ENCODE results near the gene SDK2.

Gene SDK2

DNA sequence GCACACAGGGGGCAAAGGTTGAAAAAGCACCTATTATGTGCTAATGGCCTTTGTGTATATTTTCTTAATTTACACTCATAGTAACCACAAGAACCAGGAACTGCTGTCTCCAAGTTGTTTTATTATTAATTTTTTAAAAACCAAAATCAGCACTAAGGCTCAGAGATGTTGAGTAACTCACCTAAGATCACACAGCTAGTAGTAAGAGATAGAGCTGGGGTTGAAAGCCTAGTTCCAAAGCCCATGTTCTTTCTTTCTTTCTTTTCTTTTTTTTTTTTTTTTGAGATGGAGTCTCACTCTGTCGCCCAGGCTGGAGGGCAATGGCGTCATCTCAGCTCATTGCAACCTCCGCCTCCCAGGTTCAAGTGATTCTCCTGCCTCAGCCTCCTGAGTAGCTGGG, 75.3 kb downstream of the SDK2 start:
- TF ChIP-seq ZNF274 (IDR thresholded peaks at IDR 0.05; ENCODE audit: low read depth, low read length), result no peak
- H3K4me3 ChIP-seq (ENCODE audit: low read length), result no peak overlapping the region

DNA sequence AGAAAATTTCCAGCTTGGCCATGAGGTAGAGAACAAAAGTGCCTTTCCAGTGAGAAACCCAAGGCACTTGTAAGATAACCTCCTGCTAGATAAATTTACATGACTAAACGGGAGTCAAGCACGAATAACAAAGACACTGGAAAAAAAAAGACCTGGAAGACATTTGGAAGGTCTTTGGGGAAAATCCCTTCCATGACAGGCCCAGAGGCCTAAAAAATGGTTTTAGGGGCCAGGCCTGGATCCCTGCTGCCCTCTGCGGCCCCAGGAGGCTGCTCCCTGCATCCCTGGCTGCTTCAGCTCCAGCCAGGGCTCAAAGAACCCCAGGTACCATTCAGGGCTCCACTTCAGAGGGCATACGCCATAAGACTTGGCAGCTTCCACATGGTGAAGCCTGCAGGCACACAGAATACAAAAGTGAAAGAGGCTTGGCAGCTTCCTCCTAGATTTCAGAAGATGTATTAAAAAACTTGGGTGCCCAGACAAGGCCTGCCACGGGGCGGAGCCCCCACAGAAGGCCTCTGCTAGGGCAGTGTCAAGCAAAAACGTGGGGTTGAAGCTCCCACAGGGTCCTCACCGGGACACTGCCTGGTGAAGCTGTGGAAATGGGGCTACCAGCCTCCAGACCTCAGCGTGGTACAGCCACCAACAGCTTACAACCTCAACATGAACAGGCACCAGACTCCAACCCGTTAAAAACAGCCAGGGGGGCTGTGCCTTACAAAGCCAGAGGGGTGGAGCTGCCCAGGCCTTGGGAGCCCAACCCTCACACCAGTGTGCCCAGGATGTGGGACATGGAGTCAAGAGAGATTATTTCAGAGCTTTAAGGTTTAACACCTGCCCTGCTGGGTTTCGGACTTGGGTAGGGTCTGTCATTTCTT, 77.1 kb downstream of the SDK2 start:
- no peak overlapping the region for H3K4me3 ChIP-seq (ENCODE audit: low read length)
- TF ChIP-seq ZNF274 (IDR thresholded peaks at IDR 0.05; ENCODE audit: low read depth, low read length), result no peak

DNA sequence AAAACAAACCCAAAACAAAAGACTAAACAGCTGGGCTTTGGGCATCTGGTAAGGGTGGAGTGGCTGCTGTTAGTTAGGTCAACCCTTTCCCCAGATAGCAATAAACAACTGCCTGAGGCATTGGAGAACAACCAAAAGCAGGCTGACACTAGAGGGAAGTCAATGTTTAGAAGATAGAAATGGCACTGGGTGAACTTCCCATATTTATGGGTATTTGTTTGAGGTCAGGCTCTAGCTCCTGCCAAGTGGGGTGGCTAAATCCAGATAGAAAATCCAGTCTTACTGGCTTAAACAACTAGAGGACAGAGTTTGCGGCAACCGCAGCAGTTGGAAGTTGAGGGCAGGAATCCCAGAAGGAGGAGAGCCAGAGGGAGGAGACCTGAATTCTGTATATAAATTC, 79.4 kb downstream of the SDK2 start:
- H3K4me3 ChIP-seq (ENCODE audit: low read length), result no peak overlapping the region

DNA sequence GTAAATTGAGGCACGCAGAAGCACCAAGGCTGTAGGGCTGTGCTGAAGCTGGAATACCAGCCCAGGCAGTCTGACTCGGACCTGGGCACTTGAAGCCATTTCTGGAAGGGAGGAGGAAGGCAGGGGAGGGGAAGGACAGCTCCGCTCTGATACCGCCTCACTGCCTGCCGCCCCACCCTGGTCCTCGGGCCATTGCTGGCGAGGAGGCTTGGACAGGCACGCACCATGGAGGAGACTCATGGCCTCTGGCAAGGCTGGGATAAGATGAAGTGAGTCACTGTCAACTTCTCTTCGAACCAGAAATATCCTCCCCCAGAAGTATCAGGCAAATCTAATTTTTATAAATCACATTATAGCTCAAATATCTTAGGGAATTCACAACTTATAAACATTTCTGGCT, 81.3 kb downstream of the SDK2 start:
- no peak overlapping the region for H3K4me3 ChIP-seq (ENCODE audit: low read length)
- no peak for TF ChIP-seq ZNF274 (IDR thresholded peaks at IDR 0.05; ENCODE audit: low read depth, low read length)

More for the DNA sequence above, 79.4 kb downstream of the SDK2 start:
- no peak for TF ChIP-seq ZNF274 (IDR thresholded peaks at IDR 0.05; ENCODE audit: low read depth, low read length)

DNA sequence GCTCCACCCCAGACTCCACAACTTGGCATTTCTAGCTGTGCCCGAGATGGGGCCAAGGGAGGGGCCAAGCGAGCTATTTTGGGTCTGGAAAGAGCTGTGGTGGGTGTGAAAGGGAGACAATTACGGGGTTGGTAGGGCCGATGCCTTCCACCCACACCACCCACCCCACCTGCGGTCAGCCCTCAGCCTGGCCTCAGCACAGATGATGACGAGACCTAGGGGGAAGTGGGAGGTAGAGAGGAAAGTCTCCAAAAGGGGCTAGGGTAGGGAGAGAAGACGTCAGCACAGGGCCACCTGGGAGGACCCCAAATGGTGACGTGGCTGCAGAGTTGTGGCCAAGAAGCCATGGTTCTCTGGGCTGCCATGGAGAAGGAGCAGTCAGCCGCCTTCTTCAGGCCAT, 83.1 kb downstream of the SDK2 start:
- H3K4me3 ChIP-seq (ENCODE audit: low read length), result no peak overlapping the region
- no peak for TF ChIP-seq ZNF274 (IDR thresholded peaks at IDR 0.05; ENCODE audit: low read depth, low read length)

DNA sequence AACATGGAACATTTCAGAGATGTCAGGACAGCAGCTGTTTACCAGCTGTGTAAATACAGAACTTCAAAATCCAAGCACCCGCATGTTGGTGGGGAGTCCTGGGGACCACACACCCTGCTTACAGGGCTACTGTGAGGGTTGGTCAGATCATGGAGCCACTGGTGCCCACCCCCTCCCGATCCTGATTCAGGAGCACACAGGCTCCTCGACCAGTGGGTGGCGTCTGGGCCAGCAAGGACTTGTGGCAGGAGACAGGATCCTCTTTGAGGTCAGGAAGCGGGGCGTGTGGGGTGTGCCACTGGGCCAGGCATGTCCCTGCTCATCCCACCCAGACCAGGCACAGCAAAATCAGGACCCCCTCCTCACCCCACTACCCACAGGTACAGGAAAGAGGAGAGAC, 83.6 kb downstream of the SDK2 start:
- H3K4me3 ChIP-seq (ENCODE audit: low read length), result no peak overlapping the region
- TF ChIP-seq ZNF274 (IDR thresholded peaks at IDR 0.05; ENCODE audit: low read depth, low read length), result no peak

DNA sequence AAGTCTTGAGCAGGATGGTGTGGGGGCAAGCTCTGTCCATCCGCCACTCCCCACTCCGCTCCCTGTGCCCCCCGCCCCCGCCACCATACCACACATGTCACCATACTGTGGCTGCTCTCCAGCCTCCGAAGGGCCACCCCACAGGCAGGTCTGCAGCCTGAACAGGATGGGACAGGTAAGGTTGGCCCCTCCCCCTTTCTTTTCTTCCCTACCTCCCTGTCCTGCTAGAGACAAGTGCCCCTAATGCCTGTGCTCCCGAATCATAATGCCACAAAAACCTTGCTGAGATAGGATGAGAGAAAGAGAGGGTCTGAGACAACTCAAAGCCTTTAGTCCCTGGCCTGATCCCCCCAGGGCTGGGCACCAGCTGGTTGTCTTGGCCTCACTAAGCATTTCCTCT, 84.7 kb downstream of the SDK2 start:
- H3K4me3 ChIP-seq (ENCODE audit: low read length), result no peak overlapping the region
- no peak for TF ChIP-seq ZNF274 (IDR thresholded peaks at IDR 0.05; ENCODE audit: low read depth, low read length)

DNA sequence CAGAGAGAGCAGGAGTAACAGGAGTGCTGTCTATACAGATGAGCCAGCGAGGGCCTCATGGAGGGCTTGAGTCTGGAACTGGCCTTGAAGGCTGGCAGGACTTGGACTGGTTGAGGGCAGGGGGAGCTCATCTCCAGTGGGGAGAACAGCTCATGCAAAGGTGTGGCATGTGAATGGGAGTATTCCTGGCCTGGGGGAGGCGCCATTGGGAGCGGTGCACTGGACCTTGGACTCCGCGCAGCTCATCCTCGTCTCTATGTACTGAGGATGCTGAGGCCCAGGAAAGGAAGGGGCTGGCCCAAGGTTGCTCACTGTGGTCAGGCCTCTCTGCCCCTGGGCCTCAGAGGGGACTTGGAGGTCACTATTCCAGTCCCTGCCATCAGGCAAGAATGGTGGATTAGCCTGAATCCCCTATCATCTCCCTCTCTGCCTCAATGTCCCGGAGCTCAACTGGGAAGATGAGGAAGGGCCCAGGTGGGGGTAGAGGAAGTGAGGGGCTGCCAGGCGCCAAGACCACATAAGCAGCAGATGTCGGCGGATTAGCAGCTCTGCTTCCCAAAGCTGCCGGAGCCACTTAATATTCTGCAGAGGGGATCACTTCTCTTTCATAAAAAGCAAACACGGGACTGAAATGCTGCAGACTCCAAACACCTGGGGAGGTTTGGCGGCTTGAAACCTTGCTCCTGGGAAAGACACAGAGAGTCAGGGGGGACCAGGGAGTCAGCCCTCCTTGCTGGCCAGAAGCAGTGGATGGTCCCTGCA, 88.9 kb downstream of the SDK2 start:
- no peak for TF ChIP-seq ZNF274 (IDR thresholded peaks at IDR 0.05; ENCODE audit: low read depth, low read length)

DNA sequence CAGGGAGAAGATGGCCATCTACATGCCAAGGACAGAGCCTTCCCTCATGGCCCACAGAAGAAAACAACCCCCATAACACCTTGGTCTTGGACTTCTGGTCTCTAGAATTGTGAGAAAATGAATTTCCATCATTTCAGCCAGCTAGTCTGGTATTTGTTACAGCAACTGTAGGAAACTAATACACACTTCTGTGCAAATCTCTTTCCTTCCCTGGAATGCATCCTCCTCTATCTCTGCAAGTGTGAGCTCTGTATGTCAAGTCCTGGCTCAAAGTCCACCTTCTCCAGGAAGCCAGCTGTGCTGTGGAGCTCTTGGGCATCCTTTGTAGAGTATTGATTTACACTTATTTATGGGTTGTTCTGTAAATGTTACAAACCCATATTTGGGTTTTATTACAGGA, 89.7 kb downstream of the SDK2 start:
- no peak for TF ChIP-seq ZNF274 (IDR thresholded peaks at IDR 0.05; ENCODE audit: low read depth, low read length)
- H3K4me3 ChIP-seq (ENCODE audit: low read length), result no peak overlapping the region

More for the DNA sequence above, 88.9 kb downstream of the SDK2 start:
- H3K4me3 ChIP-seq (ENCODE audit: low read length), result no peak overlapping the region

DNA sequence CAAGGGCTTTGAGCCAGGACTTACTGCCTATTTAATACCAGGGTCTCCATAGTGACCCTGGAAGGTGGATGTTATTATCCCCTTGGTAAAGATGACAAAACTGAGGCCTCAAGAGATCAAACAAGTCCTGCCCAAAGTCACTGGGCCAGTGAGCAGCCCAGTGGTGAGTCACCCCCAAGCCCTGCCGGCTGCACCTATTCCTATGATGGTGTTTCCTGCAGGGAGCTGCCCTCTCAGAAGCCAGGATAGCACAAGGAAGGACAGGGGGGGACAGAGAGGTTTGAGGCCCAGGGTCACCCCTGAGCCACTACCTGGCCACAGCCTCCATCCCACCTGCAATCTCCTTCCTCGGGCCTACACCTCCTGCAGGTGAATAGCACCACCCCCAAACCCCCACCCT, 90.9 kb downstream of the SDK2 start:
- no peak for TF ChIP-seq ZNF274 (IDR thresholded peaks at IDR 0.05; ENCODE audit: low read depth, low read length)
- no peak overlapping the region for H3K4me3 ChIP-seq (ENCODE audit: low read length)

DNA sequence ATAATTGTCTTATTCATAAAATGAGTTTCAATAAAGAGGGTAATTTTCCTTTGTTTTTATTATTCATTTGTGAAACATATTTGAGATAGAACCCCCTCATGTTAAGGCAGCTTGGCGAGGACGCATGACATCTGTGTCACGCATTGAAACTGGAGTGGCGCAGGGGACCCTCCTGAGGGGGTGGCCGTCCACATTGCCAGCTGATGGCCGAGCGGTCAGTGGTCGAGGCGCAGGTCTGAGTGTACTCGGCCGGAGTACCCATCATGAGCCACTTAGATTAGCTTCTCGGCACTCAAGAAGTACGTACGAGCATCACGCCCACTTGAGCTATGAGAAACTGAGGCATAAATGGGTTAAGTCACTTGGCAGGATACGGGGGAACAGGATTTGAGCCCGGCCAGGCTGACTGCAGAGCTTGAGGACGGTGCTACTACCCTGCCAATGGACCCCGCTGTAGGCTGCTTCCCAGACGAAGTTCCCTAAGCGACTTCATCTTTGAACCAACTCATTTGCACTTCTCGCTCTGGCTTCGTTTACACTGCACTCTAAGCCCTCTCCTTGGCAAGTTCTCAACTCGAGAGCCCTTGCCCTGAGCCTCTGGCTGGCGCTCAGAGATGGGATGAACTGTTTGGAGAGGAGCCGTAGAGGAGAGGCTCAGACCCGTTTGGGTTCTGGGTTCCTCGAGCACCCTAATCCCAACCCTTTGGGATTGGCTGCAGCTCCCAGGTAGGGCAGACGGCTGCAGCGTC, 91.8 kb downstream of the SDK2 start:
- H3K4me3 ChIP-seq (ENCODE audit: low read length), result no peak overlapping the region
- TF ChIP-seq ZNF274 (IDR thresholded peaks at IDR 0.05; ENCODE audit: low read depth, low read length), result no peak

DNA sequence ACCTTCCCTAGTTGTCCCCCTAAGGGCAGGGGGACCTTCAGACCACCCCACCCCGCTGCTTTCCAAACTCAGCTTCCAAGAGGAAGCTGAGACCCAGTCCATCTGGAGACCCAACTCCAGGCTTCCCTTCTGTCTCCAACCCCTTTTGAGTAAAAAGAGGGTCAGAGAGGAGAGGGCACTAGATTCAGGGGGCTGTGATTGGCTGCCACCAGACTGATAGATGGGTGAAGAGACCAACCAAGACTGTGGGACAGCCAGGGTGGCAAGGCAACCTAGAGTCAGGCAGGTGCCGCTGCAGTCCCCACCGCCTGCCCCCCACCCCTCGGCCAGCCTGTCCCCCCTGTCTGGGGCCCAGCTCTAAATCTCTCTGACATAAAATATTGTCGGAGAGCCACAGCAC, 92.5 kb downstream of the SDK2 start:
- no peak for TF ChIP-seq ZNF274 (IDR thresholded peaks at IDR 0.05; ENCODE audit: low read depth, low read length)
- H3K4me3 ChIP-seq (ENCODE audit: low read length), result no peak overlapping the region

DNA sequence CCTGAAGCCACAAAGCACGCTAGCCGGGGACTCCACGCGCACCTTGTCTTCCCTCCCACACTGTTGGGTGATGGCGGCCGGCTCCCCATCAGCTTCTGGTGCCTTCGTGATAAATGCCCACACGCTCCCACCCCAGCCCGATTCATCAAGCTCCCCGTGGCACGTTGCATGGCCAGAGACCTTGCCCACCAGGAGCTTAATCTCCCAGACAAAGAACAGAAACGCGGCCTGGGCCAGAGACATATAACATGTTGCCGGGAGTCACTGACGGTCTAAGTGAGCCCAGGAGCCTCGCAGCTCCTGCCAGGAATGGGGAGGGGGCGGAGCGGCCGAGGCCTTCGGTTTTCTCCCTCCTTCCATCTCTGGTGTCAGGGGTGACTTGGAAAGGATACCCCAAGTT, 93.1 kb downstream of the SDK2 start:
- TF ChIP-seq ZNF274 (IDR thresholded peaks at IDR 0.05; ENCODE audit: low read depth, low read length), result no peak
- no peak overlapping the region for H3K4me3 ChIP-seq (ENCODE audit: low read length)

DNA sequence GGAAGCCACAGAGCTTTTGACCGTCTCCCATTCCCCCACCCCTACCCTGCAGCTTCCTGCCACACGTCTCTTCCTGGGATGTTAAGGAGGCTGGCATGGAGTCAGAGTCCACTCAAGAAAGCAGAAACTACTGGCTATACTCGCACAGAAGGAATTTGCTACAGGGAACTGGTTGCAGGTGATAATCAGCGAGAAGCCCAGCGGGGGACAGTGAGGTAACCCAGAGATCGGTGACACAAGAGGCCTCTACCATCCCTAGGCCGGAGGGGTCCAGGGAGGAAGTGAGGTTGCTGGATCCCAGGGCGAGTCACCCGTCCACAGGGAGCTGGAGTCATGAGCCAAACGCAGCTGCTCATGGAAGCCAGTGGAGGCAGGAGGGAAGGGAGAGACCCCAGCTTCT, 93.7 kb downstream of the SDK2 start:
- no peak for TF ChIP-seq ZNF274 (IDR thresholded peaks at IDR 0.05; ENCODE audit: low read depth, low read length)
- no peak overlapping the region for H3K4me3 ChIP-seq (ENCODE audit: low read length)

Measured in GM08714 (cell line).